Subcutaneous adipose tissue (tissue), 4 donors: ENCODE measurements around the gene PRRC2C. TPM values are rescaled to one million over a fixed set of nuclear protein-coding genes. Genes with fewer than 3 reads are reported as not detected.

Source experiments
- CTCF ChIP-seq: fragments of 450-650 bp; IDR thresholded peaks from one replicate; pipeline ENCODE4 v1.5.1; 2016; ENCODE audit warnings: low read depth, mild to moderate bottlenecking, control low read depth, antibody characterized with exemption, moderate library complexity
- total RNA-seq, 4 donors: library from RNA; depleted of rRNA; stranded (reverse); fragments of >200 nt; gene quantifications; one replicate each; pipeline ENCODE4 v1.1.0, GENCODE V29; 2016

The PRRC2C gene
- total RNA-seq, 4 donors from 2014 or later, result 75.3 to 102 (median 88.1) TPM

GRCh38 chr1:171468120-171468750 lies 17.1 kb upstream of the PRRC2C start:
- TF ChIP-seq CTCF, result no peak

GRCh38 chr1:171470726-171471125 lies 14.6 kb upstream of the PRRC2C start:
- TF ChIP-seq CTCF, result no peak

GRCh38 chr1:171472183-171472647 lies 13.1 kb upstream of the PRRC2C start:
- TF ChIP-seq CTCF, result no peak

GRCh38 chr1:171476829-171477228 lies 8.5 kb upstream of the PRRC2C start:
- no peak for TF ChIP-seq CTCF

GRCh38 chr1:171477804-171478203 lies 7.5 kb upstream of the PRRC2C start:
- no peak for TF ChIP-seq CTCF

GRCh38 chr1:171480035-171480434 lies 5.3 kb upstream of the PRRC2C start:
- no peak for TF ChIP-seq CTCF

GRCh38 chr1:171484760-171485374 lies 463 bp upstream of the PRRC2C start:
- TF ChIP-seq CTCF, result no peak
